ENCODE measurements around the gene TJAP1.
"Not testable (repeated sequence)": the region's sequence is repeated elsewhere in the genome, so short reads cannot be mapped to it uniquely, and the experiment has no call there.

TJAP1 gene

DNA sequence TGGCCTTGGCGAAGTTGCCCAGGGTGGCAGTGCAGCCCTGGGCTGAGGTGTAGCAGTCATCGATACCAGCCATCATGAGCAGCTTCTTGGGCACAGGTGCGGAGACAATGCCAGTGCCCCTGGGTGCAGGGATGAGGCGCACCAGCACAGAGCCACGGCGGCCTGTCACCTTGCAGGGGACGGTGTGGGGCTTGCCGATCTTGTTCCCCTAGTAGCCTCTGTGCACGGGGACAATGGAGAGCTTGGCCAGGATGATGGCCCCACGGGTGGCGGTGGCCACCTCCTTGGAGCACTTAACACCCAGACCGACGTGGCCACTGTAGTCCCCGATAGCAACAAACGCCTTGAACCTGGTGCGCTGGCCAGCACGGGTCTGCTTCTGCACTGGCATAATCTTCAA is 61.6 kb downstream of the TJAP1 start:
- H3K9me3 ChIP-seq (ENCODE audit: control insufficient read depth in 2 of 2, low read length in 2 of 2); H3K4me3 ChIP-seq (ENCODE audit: low read length in 2 of 2); H3K9ac ChIP-seq (ENCODE audit: low read length in 2 of 2); H3K27me3 ChIP-seq (ENCODE audit: control insufficient read depth in 1 of 2, insufficient read depth in 2 of 2, low read length in 2 of 2); H3K27ac ChIP-seq (ENCODE audit: low read length); H3K4me1 ChIP-seq (ENCODE audit: control insufficient read depth, insufficient read depth, low read length): not testable (repeated sequence)
- H3K36me3 ChIP-seq (ENCODE audit: control insufficient read depth in 2 of 2, insufficient read depth in 2 of 2, low read length in 2 of 2) = peaks cover 9 to 16% of the 10 kb centered on the region in 2 donors

DNA sequence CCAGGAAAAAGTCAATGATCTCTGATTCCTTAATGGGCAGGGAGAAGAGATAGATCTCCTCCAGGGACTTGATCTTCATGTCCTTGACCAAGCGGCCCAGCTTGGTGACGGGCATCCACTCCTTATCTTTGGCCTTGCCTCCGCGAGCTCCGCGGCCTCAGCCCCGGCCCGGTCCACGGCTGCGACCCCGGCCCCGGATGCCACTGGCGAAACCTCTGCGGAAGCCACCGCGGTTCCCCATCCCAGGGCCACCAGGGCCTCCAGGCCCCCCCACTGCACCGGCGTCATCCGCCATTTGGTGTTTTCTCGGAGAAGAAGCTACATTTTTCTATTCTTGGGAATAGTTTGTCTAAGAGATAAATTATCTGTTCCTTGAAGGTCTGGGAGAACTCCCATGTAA is 62.0 kb downstream of the TJAP1 start:
- H3K27me3 ChIP-seq (ENCODE audit: control insufficient read depth in 1 of 2, insufficient read depth in 2 of 2, low read length in 2 of 2); H3K9me3 ChIP-seq (ENCODE audit: control insufficient read depth in 2 of 2, low read length in 2 of 2); H3K4me3 ChIP-seq (ENCODE audit: low read length in 2 of 2); H3K4me1 ChIP-seq (ENCODE audit: control insufficient read depth, insufficient read depth, low read length); H3K27ac ChIP-seq (ENCODE audit: low read length); H3K9ac ChIP-seq (ENCODE audit: low read length in 2 of 2): not testable (repeated sequence)
- peaks cover 5 to 13% of the 10 kb centered on the region in 2 donors for H3K36me3 ChIP-seq (ENCODE audit: control insufficient read depth in 2 of 2, insufficient read depth in 2 of 2, low read length in 2 of 2)

DNA sequence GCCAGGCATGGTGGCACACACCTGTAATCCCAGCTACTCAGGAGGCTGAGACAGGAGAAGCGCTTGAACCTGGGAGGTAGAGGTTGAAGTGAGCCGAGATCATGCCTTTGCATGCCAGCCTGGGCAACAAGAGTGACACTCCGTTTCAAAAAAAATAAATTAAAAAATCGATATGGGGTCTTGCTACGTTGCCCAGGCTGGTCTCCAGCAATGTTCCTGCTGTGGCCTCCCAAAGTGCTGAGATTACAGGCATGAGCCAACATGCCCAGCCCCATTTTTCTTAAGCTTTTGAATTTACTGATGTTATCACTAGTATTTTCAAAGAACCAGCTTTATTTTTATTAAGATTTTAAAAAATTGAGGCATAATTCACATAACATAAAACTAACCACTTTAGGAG is 63.1 kb downstream of the TJAP1 start:
- Histone ChIP-seq H3K4me3 (ENCODE audit: low read length in 2 of 2) (no peak overlapping the region), H3K9me3 (ENCODE audit: control insufficient read depth in 2 of 2, low read length in 2 of 2) (no peaks in the 10 kb centered on the region), H3K4me1 (ENCODE audit: control insufficient read depth, insufficient read depth, low read length) (no peaks in the 10 kb centered on the region), H3K27me3 (ENCODE audit: control insufficient read depth in 1 of 2, insufficient read depth in 2 of 2, low read length in 2 of 2) (no peaks in the 10 kb centered on the region), H3K36me3 (ENCODE audit: control insufficient read depth in 2 of 2, insufficient read depth in 2 of 2, low read length in 2 of 2) (peaks cover 9 to 18% of the 10 kb centered on the region in 2 donors), H3K27ac (ENCODE audit: low read length) (no peak overlapping the region), H3K9ac (ENCODE audit: low read length in 2 of 2) (no peak overlapping the region)

DNA sequence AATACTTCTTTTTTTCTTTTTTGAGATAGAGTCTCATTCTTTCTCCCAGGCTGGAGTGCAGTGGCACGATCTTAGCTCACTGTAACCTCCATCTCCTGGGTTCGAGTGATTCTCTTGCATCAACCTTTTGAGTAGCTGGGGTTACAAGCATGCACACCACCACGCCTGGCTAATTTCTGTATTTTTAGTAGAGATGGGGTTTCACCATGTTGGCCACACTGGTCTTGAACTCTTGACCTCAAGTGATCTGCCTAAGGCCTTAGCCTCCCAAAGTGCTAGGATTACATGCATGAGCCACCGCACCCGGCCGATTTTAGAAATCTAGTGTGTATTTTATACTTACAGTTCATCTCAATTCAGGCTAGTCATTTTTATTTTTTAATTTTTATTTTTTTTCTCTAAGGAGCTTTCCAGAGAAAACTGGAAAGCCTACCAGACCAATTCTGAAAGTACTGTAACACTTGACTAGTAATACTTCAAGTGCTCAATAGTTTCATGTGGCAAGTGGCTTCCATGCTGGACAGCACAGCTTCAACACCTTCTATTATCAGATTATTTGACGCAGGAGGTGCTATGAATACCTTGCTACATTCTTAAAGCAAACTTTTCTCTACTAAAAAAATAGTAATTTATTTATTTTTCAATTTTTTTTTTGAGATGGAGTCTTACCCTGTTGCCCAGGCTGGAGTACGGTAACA is 64.6 kb downstream of the TJAP1 start:
- H3K36me3 ChIP-seq (ENCODE audit: control insufficient read depth in 2 of 2, insufficient read depth in 2 of 2, low read length in 2 of 2) = peaks cover 12 to 26% of the 10 kb centered on the region in 2 donors
- H3K9ac ChIP-seq (ENCODE audit: low read length in 2 of 2) = no peak overlapping the region
- H3K9me3 ChIP-seq (ENCODE audit: control insufficient read depth in 2 of 2, low read length in 2 of 2) = no peaks in the 10 kb centered on the region
- H3K27me3 ChIP-seq (ENCODE audit: control insufficient read depth in 1 of 2, insufficient read depth in 2 of 2, low read length in 2 of 2) = no peaks in the 10 kb centered on the region
- no peak overlapping the region for H3K4me3 ChIP-seq (ENCODE audit: low read length in 2 of 2)
- H3K27ac ChIP-seq (ENCODE audit: low read length) = no peak overlapping the region
- H3K4me1 ChIP-seq (ENCODE audit: control insufficient read depth, insufficient read depth, low read length) = no peaks in the 10 kb centered on the region

- H3K9ac ChIP-seq (ENCODE audit: low read length in 2 of 2) = no peak overlapping the region
- no peak overlapping the region for H3K27ac ChIP-seq (ENCODE audit: low read length)
- no peaks in the 10 kb centered on the region for H3K27me3 ChIP-seq (ENCODE audit: control insufficient read depth in 1 of 2, insufficient read depth in 2 of 2, low read length in 2 of 2)
- H3K9me3 ChIP-seq (ENCODE audit: control insufficient read depth in 2 of 2, low read length in 2 of 2) = no peaks in the 10 kb centered on the region
- no peaks in the 10 kb centered on the region for H3K4me1 ChIP-seq (ENCODE audit: control insufficient read depth, insufficient read depth, low read length)
- H3K36me3 ChIP-seq (ENCODE audit: control insufficient read depth in 2 of 2, insufficient read depth in 2 of 2, low read length in 2 of 2) = peaks cover 27 to 33% of the 10 kb centered on the region in 2 donors
- H3K4me3 ChIP-seq (ENCODE audit: low read length in 2 of 2) = no peak overlapping the region
Measured at GRCh38 chr6:43544461-43544860, 67.1 kb downstream of the TJAP1 start.

DNA sequence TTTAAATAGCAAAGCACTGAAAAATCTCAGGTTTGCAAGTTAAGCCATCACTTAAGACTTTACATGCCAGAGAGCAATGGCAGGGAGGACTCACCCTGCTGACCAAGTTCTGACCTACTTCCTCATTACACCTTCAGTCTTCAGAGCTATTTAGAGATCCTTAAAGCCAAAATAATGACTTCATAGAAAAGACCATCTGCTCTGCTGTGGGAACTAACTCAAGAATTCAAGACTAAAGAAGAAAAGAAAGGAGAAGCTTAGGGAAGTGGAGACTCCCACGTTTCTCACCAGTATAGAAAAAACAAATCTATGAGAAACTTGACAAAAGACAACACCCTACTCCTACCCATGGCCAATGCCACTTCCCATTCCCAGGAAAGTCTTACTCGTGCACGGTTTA is 69.9 kb downstream of the TJAP1 start:
- Histone ChIP-seq H3K27ac (ENCODE audit: low read length) (no peak overlapping the region), H3K4me3 (ENCODE audit: low read length in 2 of 2) (no peak overlapping the region), H3K36me3 (ENCODE audit: control insufficient read depth in 2 of 2, insufficient read depth in 2 of 2, low read length in 2 of 2) (peaks cover 30 to 40% of the 10 kb centered on the region in 2 donors), H3K9ac (ENCODE audit: low read length in 2 of 2) (no peak overlapping the region), H3K27me3 (ENCODE audit: control insufficient read depth in 1 of 2, insufficient read depth in 2 of 2, low read length in 2 of 2) (no peaks in the 10 kb centered on the region), H3K4me1 (ENCODE audit: control insufficient read depth, insufficient read depth, low read length) (no peaks in the 10 kb centered on the region), H3K9me3 (ENCODE audit: control insufficient read depth in 2 of 2, low read length in 2 of 2) (no peaks in the 10 kb centered on the region)
